ENCODE measurements around the gene ZBED4.

ZBED4 gene

DNA sequence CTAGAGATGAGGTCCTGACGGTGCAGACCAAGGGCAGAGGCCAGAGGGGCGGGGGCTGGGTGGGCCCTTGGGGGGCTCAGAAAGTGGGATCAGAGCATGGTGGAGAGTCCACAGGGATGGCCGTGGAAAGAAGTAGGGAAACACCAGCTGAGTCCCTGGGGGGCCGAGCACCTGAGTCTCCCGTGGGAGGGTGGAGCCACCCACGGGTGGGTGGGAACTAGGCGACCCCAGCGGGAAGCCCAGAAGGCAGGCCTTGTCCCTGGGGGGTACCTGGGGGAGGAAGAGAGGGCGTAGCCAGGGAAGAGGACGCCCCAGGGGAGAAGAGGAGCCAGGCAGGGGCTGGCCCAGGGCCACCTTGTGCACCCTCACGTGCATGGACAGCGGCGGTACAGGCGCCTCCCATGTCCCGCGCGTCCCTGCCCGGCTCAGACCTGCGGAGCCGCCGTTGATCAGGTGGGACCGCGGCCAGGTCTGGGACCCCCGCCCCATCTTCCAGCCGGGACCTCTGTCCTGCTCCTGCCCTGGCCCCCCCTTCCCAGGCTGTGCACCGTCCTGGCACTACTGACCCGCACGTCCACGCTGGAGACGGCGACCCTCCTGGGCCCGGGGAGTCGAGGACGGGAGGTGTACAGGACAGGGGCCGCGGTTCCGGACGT, 75.0 kb downstream of the ZBED4 start:
- no peak overlapping the region for H3K27ac ChIP-seq (ENCODE audit: low read depth, low read length)
- no peak for TF ChIP-seq EZH2phosphoT487 (conservative IDR thresholded peaks at IDR 0.05; ENCODE audit: low read length)
- TF ChIP-seq, protein P1, sequence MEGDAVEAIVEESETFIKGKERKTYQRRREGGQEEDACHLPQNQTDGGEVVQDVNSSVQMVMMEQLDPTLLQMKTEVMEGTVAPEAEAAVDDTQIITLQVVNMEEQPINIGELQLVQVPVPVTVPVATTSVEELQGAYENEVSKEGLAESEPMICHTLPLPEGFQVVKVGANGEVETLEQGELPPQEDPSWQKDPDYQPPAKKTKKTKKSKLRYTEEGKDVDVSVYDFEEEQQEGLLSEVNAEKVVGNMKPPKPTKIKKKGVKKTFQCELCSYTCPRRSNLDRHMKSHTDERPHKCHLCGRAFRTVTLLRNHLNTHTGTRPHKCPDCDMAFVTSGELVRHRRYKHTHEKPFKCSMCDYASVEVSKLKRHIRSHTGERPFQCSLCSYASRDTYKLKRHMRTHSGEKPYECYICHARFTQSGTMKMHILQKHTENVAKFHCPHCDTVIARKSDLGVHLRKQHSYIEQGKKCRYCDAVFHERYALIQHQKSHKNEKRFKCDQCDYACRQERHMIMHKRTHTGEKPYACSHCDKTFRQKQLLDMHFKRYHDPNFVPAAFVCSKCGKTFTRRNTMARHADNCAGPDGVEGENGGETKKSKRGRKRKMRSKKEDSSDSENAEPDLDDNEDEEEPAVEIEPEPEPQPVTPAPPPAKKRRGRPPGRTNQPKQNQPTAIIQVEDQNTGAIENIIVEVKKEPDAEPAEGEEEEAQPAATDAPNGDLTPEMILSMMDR (IDR thresholded peaks at IDR 0.05; ENCODE audit: insufficient read depth, low read length, poor library complexity, severe bottlenecking), result no peak
- no peak overlapping the region for H2AFZ ChIP-seq (ENCODE audit: low read depth, low read length, severe bottlenecking)
- H3K9me3 ChIP-seq (ENCODE audit: insufficient read depth, low read length), result no peaks in the 10 kb centered on the region
- no peaks in the 10 kb centered on the region for H3K27me3 ChIP-seq (ENCODE audit: low read length)
- H3K36me3 ChIP-seq (ENCODE audit: low read length), result no peaks in the 10 kb centered on the region
- H4K20me1 ChIP-seq (ENCODE audit: low read depth, low read length), result no peaks in the 10 kb centered on the region
- H3K4me2 ChIP-seq (ENCODE audit: low read depth, low read length, poor library complexity, severe bottlenecking), result no peak overlapping the region
- no peaks in the 10 kb centered on the region for H3K9me2 ChIP-seq (replicated peaks; ENCODE audit: insufficient read depth, low read length)
- H3K9ac ChIP-seq (ENCODE audit: low read length), result no peak overlapping the region
- no peaks in the 10 kb centered on the region for H3K79me2 ChIP-seq (ENCODE audit: insufficient read depth, low read length)
- no peak overlapping the region for H3K4me3 ChIP-seq (ENCODE audit: insufficient read depth, low read length, poor library complexity, severe bottlenecking)
- H3F3A ChIP-seq (ENCODE audit: insufficient read depth), result peaks cover 40% of the 10 kb centered on the region

DNA sequence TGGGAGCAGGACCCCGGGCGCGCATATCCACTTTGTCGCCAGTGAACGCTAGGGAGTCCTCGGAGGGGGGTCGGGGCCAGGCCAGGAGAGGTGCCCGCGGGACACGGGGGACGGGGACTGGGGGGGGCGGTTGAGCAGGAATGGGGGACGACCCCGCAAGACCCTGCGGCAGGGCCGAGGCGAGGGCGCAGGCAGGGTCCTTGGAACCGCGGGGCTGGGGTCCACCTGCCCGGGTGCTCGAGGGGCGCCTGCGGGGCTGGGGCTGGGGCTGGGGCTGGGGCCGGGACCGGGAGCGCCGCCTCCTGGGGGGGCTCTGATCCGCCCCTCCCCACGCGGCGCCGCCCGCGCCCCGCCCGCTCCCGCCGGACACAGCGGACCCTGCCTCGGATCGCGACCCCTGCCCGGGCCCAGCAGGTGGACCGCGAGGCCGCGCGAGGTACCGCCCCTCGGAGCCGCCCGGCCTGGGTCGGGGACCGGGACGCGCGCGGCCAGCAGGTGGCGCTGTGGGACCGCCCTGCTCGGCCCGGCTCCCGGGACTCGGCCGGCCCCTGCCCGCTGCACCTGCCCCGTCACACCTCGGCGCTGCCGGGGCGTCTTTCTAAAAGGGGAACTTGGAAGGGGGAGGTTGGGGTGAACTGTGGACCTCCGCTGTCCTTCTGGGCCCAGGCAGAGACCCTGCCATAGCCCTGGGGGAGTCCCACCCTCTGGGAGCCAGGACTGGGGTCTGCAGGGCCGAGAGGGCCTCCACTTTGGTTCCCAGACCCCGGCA, 75.8 kb downstream of the ZBED4 start:
- Histone ChIP-seq H3K27me3 (ENCODE audit: low read length) (no peaks in the 10 kb centered on the region), H3K9me3 (ENCODE audit: insufficient read depth, low read length) (no peaks in the 10 kb centered on the region), H4K20me1 (ENCODE audit: low read depth, low read length) (no peaks in the 10 kb centered on the region), H2AFZ (ENCODE audit: low read depth, low read length, severe bottlenecking) (no peak overlapping the region), H3F3A (ENCODE audit: insufficient read depth) (peaks cover 32% of the 10 kb centered on the region), H3K79me2 (ENCODE audit: insufficient read depth, low read length) (no peaks in the 10 kb centered on the region), H3K36me3 (ENCODE audit: low read length) (no peaks in the 10 kb centered on the region), H3K9ac (ENCODE audit: low read length) (no peak overlapping the region), H3K4me3 (ENCODE audit: insufficient read depth, low read length, poor library complexity, severe bottlenecking) (no peak overlapping the region), H3K27ac (ENCODE audit: low read depth, low read length) (no peak overlapping the region), H3K9me2 (replicated peaks; ENCODE audit: insufficient read depth, low read length) (no peaks in the 10 kb centered on the region), H3K4me2 (ENCODE audit: low read depth, low read length, poor library complexity, severe bottlenecking) (peak overlapping the region; percentile 14)
- no peak for TF ChIP-seq EZH2phosphoT487 (conservative IDR thresholded peaks at IDR 0.05; ENCODE audit: low read length)
- TF ChIP-seq, protein P1 (IDR thresholded peaks at IDR 0.05; ENCODE audit: insufficient read depth, low read length, poor library complexity, severe bottlenecking), result peak; percentile 67

DNA sequence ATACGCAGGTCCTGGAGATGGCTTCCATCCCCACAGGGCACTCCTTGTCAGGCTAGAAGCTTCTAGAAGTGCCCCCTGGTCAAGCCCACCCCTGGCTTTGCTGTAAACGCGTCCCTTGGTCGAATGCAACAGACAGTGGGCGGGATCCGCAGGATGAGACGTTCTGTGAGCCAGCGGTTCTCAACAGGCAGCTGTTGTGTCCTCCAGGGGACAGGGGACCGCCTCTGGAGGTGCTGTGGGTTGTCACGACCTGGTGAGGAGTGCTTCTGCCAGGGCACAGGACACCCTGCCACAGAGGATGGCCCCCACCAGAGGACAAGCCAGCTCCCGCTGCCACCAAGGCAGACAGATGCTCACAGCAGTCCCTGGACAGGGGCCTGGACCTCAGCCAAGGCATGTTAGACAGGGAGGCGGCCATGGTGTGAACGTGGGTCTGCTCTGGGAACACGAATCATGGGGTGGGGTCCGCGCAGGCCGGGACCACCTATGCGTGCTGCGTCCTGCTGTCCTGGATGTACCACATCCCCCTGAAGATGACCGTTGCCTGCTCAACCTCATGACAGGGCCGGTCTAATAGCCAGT, 76.4 kb downstream of the ZBED4 start:
- H3K27ac ChIP-seq (ENCODE audit: low read depth, low read length), result no peak overlapping the region
- H3K79me2 ChIP-seq (ENCODE audit: insufficient read depth, low read length), result no peaks in the 10 kb centered on the region
- peaks cover 26% of the 10 kb centered on the region for H3F3A ChIP-seq (ENCODE audit: insufficient read depth)
- no peaks in the 10 kb centered on the region for H3K9me3 ChIP-seq (ENCODE audit: insufficient read depth, low read length)
- no peak for TF ChIP-seq EZH2phosphoT487 (conservative IDR thresholded peaks at IDR 0.05; ENCODE audit: low read length)
- TF ChIP-seq, protein P1 (IDR thresholded peaks at IDR 0.05; ENCODE audit: insufficient read depth, low read length, poor library complexity, severe bottlenecking), result no peak
- no peak overlapping the region for H3K9ac ChIP-seq (ENCODE audit: low read length)
- H3K27me3 ChIP-seq (ENCODE audit: low read length), result no peaks in the 10 kb centered on the region
- H4K20me1 ChIP-seq (ENCODE audit: low read depth, low read length), result no peaks in the 10 kb centered on the region
- no peak overlapping the region for H2AFZ ChIP-seq (ENCODE audit: low read depth, low read length, severe bottlenecking)
- H3K36me3 ChIP-seq (ENCODE audit: low read length), result no peaks in the 10 kb centered on the region
- no peaks in the 10 kb centered on the region for H3K9me2 ChIP-seq (replicated peaks; ENCODE audit: insufficient read depth, low read length)
- peak overlapping the region; percentile 14 for H3K4me2 ChIP-seq (ENCODE audit: low read depth, low read length, poor library complexity, severe bottlenecking)
- H3K4me3 ChIP-seq (ENCODE audit: insufficient read depth, low read length, poor library complexity, severe bottlenecking), result no peak overlapping the region
